Endothelial cell of umbilical vein (primary cell): ENCODE measurements around the gene DUSP5.

Experiments used
- EZH2 ChIP-seq: IDR thresholded peaks from 2 replicates; pipeline ENCODE4 v1.6.1; 2012; ENCODE audit warnings: borderline replicate concordance, low read depth, mild to moderate bottlenecking, moderate library complexity, low read length, inconsistent platforms; ENCODE audit not compliant: severe bottlenecking
- FOS ChIP-seq: IDR thresholded peaks from 2 replicates; pipeline ENCODE4 v1.6.1; 2011; ENCODE audit warnings: mild to moderate bottlenecking, low read length, moderate library complexity, borderline replicate concordance; ENCODE audit not compliant: insufficient read depth
- GATA2 ChIP-seq: IDR thresholded peaks from 2 replicates; pipeline ENCODE4 v1.7.0; 2011; ENCODE audit warnings: low read depth, mild to moderate bottlenecking, moderate library complexity, mixed read lengths, low read length; ENCODE audit not compliant: insufficient read length, insufficient read depth
- POLR2A ChIP-seq: IDR thresholded peaks from 2 replicates; pipeline ENCODE4 v1.6.1; 2012; ENCODE audit warnings: low read depth, mild to moderate bottlenecking, control low read depth, low read length
- POLR2AphosphoS5 ChIP-seq: IDR thresholded peaks from 2 replicates; pipeline ENCODE4 v1.6.1; 2012; ENCODE audit warnings: low read depth, mild to moderate bottlenecking, control low read depth, low read length, moderate library complexity; ENCODE audit not compliant: insufficient read depth
- TF ChIP-seq, protein P1 (sequence below), 2 donors: IDR thresholded peaks; 1 replicate in 1 of 2; 2 replicates in 1 of 2; pipeline ENCODE4 v1.5.1; 2011; ENCODE audit warnings: low read length in 2 of 2, mild to moderate bottlenecking in 2 of 2, moderate library complexity in 2 of 2, control low read depth in 1 of 2, inconsistent platforms in 1 of 2, low read depth in 1 of 2; ENCODE audit not compliant: insufficient read depth in 1 of 2; ENCODE audit errors: extremely low read depth in 1 of 2
- TF ChIP-seq, protein P2 (sequence below): IDR thresholded peaks from 2 replicates; pipeline ENCODE4 v1.6.1; 2011; ENCODE audit not compliant: insufficient read depth, insufficient read length

DNA sequence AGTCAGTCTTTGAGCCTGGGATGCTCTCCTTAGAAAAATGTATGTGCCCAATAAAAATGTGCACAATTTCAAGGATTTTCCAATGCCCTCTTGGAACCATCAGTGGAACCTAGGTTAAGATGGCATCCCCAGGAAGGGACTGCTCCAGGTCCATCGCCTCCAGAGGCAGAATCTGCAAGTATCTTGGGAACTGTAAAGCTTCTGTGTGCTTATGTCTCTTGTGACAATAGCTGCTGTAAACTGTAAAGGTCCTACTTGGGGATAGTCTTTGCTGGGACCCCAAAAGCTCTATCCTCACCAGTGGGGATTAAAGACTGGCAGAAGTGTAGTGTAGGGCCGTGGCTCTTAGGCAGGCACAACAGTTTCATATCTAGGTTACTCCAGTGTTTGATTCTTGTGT, 11.9 kb downstream of the DUSP5 start:
- TF ChIP-seq, protein P1, sequence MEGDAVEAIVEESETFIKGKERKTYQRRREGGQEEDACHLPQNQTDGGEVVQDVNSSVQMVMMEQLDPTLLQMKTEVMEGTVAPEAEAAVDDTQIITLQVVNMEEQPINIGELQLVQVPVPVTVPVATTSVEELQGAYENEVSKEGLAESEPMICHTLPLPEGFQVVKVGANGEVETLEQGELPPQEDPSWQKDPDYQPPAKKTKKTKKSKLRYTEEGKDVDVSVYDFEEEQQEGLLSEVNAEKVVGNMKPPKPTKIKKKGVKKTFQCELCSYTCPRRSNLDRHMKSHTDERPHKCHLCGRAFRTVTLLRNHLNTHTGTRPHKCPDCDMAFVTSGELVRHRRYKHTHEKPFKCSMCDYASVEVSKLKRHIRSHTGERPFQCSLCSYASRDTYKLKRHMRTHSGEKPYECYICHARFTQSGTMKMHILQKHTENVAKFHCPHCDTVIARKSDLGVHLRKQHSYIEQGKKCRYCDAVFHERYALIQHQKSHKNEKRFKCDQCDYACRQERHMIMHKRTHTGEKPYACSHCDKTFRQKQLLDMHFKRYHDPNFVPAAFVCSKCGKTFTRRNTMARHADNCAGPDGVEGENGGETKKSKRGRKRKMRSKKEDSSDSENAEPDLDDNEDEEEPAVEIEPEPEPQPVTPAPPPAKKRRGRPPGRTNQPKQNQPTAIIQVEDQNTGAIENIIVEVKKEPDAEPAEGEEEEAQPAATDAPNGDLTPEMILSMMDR (IDR thresholded peaks at IDR 0.05; ENCODE audit: extremely low read depth in 1 of 2, insufficient read depth in 1 of 2, low read depth in 1 of 2, low read length in 2 of 2) = no peak
- TF ChIP-seq POLR2AphosphoS5 (no peak), FOS (no peak), GATA2 (no peak), EZH2 (no peak), POLR2A (no peak)
- TF ChIP-seq, protein P2, sequence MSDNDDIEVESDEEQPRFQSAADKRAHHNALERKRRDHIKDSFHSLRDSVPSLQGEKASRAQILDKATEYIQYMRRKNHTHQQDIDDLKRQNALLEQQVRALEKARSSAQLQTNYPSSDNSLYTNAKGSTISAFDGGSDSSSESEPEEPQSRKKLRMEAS = no peak
